ENCODE results near the gene ZNF668. TPM values are rescaled to one million over a fixed set of nuclear protein-coding genes. Genes with fewer than 3 reads are reported as not detected.

The ZNF668 gene
- polyA plus RNA-seq, 1 of the 3 experiments (the other 2 are of a cell fraction): 13.6 TPM

- TF ChIP-seq ZBTB33 (IDR thresholded peaks at IDR 0.05; ENCODE audit: borderline replicate concordance, low read depth) (peak; percentile 47; the same call in 1 of the 2 replicates), SIN3A (IDR thresholded peaks at IDR 0.05; ENCODE audit: borderline replicate concordance, low read depth, low read length) (peak; percentile 91; the same call in 1 of the 2 replicates), TEAD4 (IDR thresholded peaks at IDR 0.05; ENCODE audit: borderline replicate concordance, insufficient read depth) (no peak), TAF1 (IDR thresholded peaks at IDR 0.05; ENCODE audit: borderline replicate concordance, low read depth, low read length) (peak; percentile 75; the same call in 1 of the 2 replicates), CHD2 (IDR thresholded peaks at IDR 0.05; ENCODE audit: low read length, partially characterized antibody) (peak; percentile 89), GABPA (IDR thresholded peaks at IDR 0.05; ENCODE audit: low read depth) (peak; percentile 99), YY1 (IDR thresholded peaks at IDR 0.05; ENCODE audit: low read depth) (peak; percentile 23; the same call in 1 of the 2 replicates), PBX3 (IDR thresholded peaks at IDR 0.05) (no peak), RFX5 (IDR thresholded peaks at IDR 0.05; ENCODE audit: low read length) (no peak)
These were observed at the start of gene ZNF668, which contains the start of gene ZNF646 (continued) for GRCh38 chr16:31073970-31074813.

GRCh38 chr16:31120129-31120528 is 46.1 kb upstream of the ZNF668 start:
- H2AFZ ChIP-seq (ENCODE audit: low read depth): no peak overlapping the region
- H3K79me2 ChIP-seq (ENCODE audit: insufficient read depth): peaks cover 40% of the 10 kb centered on the region
- H3K4me2 ChIP-seq: no peak overlapping the region
- H3K9me3 ChIP-seq: no peaks in the 10 kb centered on the region
- H3K4me1 ChIP-seq (ENCODE audit: control insufficient read depth in 1 of 2, insufficient read depth in 2 of 2, low read depth in 1 of 2, low read length in 1 of 2): peaks cover 6 to 8% of the 10 kb centered on the region in 2 experiments; a peak in 2 of 4 replicates
- H3K36me3 ChIP-seq (replicated peaks in 1 of 2; ENCODE audit: control insufficient read depth in 1 of 2, insufficient read depth in 2 of 2, low read length in 1 of 2): peaks cover 23 to 43% of the 10 kb centered on the region in 2 experiments
- peaks cover 6% of the 10 kb centered on the region for H3F3A ChIP-seq (replicated peaks; ENCODE audit: insufficient read depth)
- DNase-seq: no peak
- CTCF ChIA-PET: interaction anchor here (1.4 to 4.1 kb wide), 2 partner anchors 23 to 135 kb away, joined by 4 to 30 read pairs; no protein-coding TSS in a partner anchor
- TF ChIP-seq CHD2 (IDR thresholded peaks at IDR 0.05; ENCODE audit: low read length, partially characterized antibody) (no peak), ZBTB33 (IDR thresholded peaks at IDR 0.05; ENCODE audit: borderline replicate concordance, low read depth) (no peak), RAD21 (IDR thresholded peaks at IDR 0.05; ENCODE audit: low read length) (no peak), EP300 (IDR thresholded peaks at IDR 0.05; ENCODE audit: borderline replicate concordance in 1 of 2, low read depth in 1 of 2, low read length in 1 of 2) (no peak)
- H3K9me2 ChIP-seq: no peaks in the 10 kb centered on the region
- no peaks in the 10 kb centered on the region for H3K27me3 ChIP-seq (ENCODE audit: insufficient read depth)
- 96% methylated on average over 15 of the region's 16 CpGs for WGBS (ENCODE audit: low lambda C conversion rate)
- H3K4me3 ChIP-seq (ENCODE audit: low read depth in 2 of 2, low read length in 1 of 2): no peak overlapping the region
- H3K9ac ChIP-seq: no peak overlapping the region
- POLR2A ChIA-PET: no interaction called here
- peaks cover 5% of the 10 kb centered on the region; the same call in 1 of the 2 replicates for H4K20me1 ChIP-seq (ENCODE audit: insufficient read depth)
- no peak overlapping the region for H3K27ac ChIP-seq (ENCODE audit: low read depth in 2 of 2, low read length in 1 of 2)

Data from SK-N-SH (cell line).